Sigmoid colon (tissue), 7 donors: ENCODE results near the gene ZSCAN22. TPM values are rescaled to one million over a fixed set of nuclear protein-coding genes. Genes with fewer than 3 reads are reported as not detected.
A peak's percentile ranks its signal among the peaks of the same experiment; 100 is the strongest.

ENCODE experiments used
- DNase-seq: peaks from one replicate; pipeline ENCODE4 v3.0.0-alpha.2; 2019
- H3K27ac ChIP-seq, 4 donors: fragments of 200-600 bp; sonication (generic); one replicate each; pipeline ENCODE4 v1.5.1; 2016 to 2019; ENCODE audit warnings: mild to moderate bottlenecking in 1 of 4
- H3K27me3 ChIP-seq, 3 donors: fragments of 200-600 bp; sonication (generic); one replicate each; pipeline ENCODE4 v1.5.1; 2019; ENCODE audit warnings: mild to moderate bottlenecking in 1 of 3
- H3K36me3 ChIP-seq, 4 donors: fragments of 200-600 bp; sonication (generic); one replicate each; pipeline ENCODE4 v1.5.1; 2016 to 2019
- H3K4me1 ChIP-seq, 4 donors: fragments of 200-600 bp; sonication (generic); one replicate each; pipeline ENCODE4 v1.5.1; 2017 to 2019
- H3K4me3 ChIP-seq, 4 donors: fragments of 200-600 bp; sonication (generic); one replicate each; pipeline ENCODE4 v1.5.1; 2017 to 2019; ENCODE audit warnings: mild to moderate bottlenecking in 2 of 4, moderate library complexity in 1 of 4
- H3K9me3 ChIP-seq, 4 donors: fragments of 200-600 bp in 3 of 4; sonication (generic) in 3 of 4; one replicate each; pipeline versions ENCODE4 v1.5.1 to v1.6.1; 2013 to 2019
- EP300 ChIP-seq, 4 donors: sonication (generic); formaldehyde crosslinking; IDR thresholded peaks; one replicate each; pipeline ENCODE4 v1.6.1; 2017; ENCODE audit warnings: antibody characterized with exemption in 4 of 4
- POLR2A ChIP-seq, 2 donors: fragments of 450-650 bp; IDR thresholded peaks; one replicate each; pipeline ENCODE4 v1.6.1; 2016; ENCODE audit warnings: antibody characterized with exemption in 2 of 2, mild to moderate bottlenecking in 2 of 2, moderate library complexity in 2 of 2
- POLR2AphosphoS5 ChIP-seq, 4 donors: sonication (generic); formaldehyde crosslinking; IDR thresholded peaks; one replicate each; pipeline ENCODE4 v1.6.1; 2017; ENCODE audit warnings: antibody characterized with exemption in 4 of 4
- WGBS, 2 donors: extraction: QIAGEN DNeasy Blood & Tissue Kit; methylation state at CpG; one replicate each; pipeline ENCODE4 v1.1.7; 2013; 5-methylcytosine and 5-hydroxymethylcytosine counted together
- intact Hi-C: fragments of 100-400 bp; cut with DNase I; formaldehyde crosslinking; loops from one replicate; pipeline ENCODE4 v1.15.1; 2023
- polyA plus RNA-seq, 3 donors: library from polyadenylated mRNA; stranded (reverse); fragments of 200-250 nt; gene quantifications; one replicate each; pipeline ENCODE4 v1.2.3, GENCODE V29; 2013
- total RNA-seq, 4 donors: library from RNA; depleted of rRNA; stranded (reverse); fragments of >200 nt; gene quantifications; one replicate each; pipeline ENCODE4 v1.1.0, GENCODE V29; 2016
- TF ChIP-seq, protein P1 (sequence below), 4 experiments: fragments of 450-650 bp in 3 of 4; fragments of 200-600 bp in 1 of 4; IDR thresholded peaks; one replicate each; pipeline ENCODE4 v1.5.1; 2016 to 2019; ENCODE audit warnings: antibody characterized with exemption in 4 of 4, mild to moderate bottlenecking in 3 of 4, moderate library complexity in 2 of 4
- donor health status: healthy with polysubstance abuse.
- donor health status: Bipolar disorder and iron deficiency.
- donor health status: healthy.

The ZSCAN22 gene
- total and polyA plus RNA-seq, 7 donors, result 0.60 to 3.6 (median 1.4) TPM

DNA sequence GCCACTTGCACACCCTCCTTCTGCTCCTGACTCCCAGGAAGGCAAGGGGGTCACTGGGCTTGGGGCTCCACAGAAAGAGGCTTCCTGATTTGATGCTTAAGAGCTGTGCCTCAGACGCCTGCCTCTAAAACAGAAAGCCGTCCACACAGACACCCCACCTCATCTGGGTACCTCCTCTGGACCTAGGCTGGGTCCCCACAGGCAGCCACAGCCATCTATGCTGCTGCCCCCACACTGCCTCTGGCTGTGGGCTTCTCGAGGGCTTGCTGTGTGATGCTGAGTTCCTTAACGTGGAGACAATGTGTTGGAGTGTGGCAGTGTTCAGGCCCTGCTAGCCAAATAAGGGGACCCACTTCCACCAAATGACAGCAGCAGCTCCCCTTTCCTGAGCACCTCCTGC is 8.5 kb upstream of the ZSCAN22 start:
- WGBS, 2 donors, result 87 to 89% methylated on average over 4 of the region's 4 CpGs
- no peaks in the 10 kb centered on the region for H3K27me3 ChIP-seq
- TF ChIP-seq EP300 (IDR thresholded peaks at IDR 0.05), result no peak
- no peak for TF ChIP-seq POLR2A (IDR thresholded peaks at IDR 0.05)
- TF ChIP-seq, protein P1, sequence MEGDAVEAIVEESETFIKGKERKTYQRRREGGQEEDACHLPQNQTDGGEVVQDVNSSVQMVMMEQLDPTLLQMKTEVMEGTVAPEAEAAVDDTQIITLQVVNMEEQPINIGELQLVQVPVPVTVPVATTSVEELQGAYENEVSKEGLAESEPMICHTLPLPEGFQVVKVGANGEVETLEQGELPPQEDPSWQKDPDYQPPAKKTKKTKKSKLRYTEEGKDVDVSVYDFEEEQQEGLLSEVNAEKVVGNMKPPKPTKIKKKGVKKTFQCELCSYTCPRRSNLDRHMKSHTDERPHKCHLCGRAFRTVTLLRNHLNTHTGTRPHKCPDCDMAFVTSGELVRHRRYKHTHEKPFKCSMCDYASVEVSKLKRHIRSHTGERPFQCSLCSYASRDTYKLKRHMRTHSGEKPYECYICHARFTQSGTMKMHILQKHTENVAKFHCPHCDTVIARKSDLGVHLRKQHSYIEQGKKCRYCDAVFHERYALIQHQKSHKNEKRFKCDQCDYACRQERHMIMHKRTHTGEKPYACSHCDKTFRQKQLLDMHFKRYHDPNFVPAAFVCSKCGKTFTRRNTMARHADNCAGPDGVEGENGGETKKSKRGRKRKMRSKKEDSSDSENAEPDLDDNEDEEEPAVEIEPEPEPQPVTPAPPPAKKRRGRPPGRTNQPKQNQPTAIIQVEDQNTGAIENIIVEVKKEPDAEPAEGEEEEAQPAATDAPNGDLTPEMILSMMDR (IDR thresholded peaks at IDR 0.05), result no peak
- no peak for TF ChIP-seq POLR2AphosphoS5 (IDR thresholded peaks at IDR 0.05)
- no peaks in the 10 kb centered on the region for H3K9me3 ChIP-seq
- intact Hi-C loops, result no loop called here
- no peaks in the 10 kb centered on the region for H3K4me1 ChIP-seq
- DNase-seq, result no peak
- H3K4me3 ChIP-seq, result no peak overlapping the region
- H3K27ac ChIP-seq, result no peak overlapping the region
- peaks cover 2 to 56% (median 16%) of the 10 kb centered on the region in 4 donors for H3K36me3 ChIP-seq

DNA sequence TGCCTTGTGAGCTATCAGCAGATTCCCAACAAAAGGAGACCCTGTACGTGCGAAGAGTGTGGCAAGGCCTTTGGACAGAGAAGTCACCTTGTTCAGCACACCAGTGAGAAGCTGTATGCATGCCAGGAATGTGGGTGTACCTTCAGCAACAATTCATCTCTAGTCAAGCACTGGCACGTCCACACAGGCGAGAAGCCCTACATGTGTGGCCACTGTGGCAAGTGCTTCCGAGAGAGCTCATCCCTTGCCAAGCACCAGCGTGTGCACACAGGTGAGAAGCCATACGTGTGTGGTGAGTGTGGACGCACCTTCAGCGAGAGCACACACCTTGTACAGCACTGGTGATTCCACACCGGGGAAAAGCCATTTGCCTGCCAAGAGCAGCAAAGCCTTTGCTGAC is 7.6 kb upstream of the ZSCAN22 start:
- intact Hi-C loops, result no loop called here
- H3K36me3 ChIP-seq, result peaks cover 0 to 47% (median 11%) of the 10 kb centered on the region in 4 donors
- no peaks in the 10 kb centered on the region for H3K4me1 ChIP-seq
- H3K27ac ChIP-seq, result no peak overlapping the region
- H3K27me3 ChIP-seq, result no peaks in the 10 kb centered on the region
- no peak overlapping the region for H3K4me3 ChIP-seq
- no peaks in the 10 kb centered on the region for H3K9me3 ChIP-seq
- TF ChIP-seq, protein P1 (IDR thresholded peaks at IDR 0.05), result no peak
- TF ChIP-seq POLR2AphosphoS5 (IDR thresholded peaks at IDR 0.05) (no peak), EP300 (IDR thresholded peaks at IDR 0.05) (no peak), POLR2A (IDR thresholded peaks at IDR 0.05) (no peak)
- DNase-seq, result no peak
- whole genome bisulfite sequencing, 2 donors, result 97% methylated on average over 10 of the region's 10 CpGs

DNA sequence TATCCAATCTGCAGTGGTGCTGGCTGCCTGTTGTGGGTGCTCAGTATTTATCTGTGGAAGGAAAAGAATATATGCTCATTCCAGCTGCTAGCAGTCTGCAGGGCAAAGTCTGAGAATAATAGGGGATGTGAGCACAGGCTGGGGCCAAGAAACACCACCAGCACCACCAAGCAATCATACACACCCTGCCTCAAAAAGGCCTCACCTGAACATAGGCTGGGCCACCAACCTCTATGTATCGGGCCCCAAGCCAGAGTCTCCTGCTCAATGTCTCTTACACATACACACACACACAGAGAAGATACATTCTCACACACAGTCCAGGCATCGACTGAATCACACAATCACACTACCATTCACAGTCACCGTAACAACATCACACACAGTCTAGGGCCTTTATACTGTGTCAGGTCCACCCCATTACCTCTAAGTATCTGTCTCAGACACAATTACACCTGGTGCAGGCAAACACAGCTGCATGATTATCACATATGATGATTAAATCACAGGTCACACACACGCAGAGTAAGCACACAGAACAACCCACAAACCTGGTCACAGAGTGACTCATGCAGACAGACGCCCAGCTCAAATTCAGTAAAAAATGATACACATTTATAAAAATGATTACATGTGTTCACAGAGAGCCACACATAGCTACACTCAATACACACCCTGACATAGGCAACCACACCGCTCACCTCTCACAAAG is 1.3 kb upstream of the ZSCAN22 start:
- Histone ChIP-seq H3K4me1 (peaks cover 0 to 29% (median 24%) of the 10 kb centered on the region in 4 donors), H3K36me3 (peaks cover 0 to 17% (median 0%) of the 10 kb centered on the region in 4 donors), H3K27ac (no peak overlapping the region), H3K27me3 (no peaks in the 10 kb centered on the region), H3K9me3 (no peaks in the 10 kb centered on the region), H3K4me3 (peak overlapping the region in 2 of 4 donors; percentile 56 to 72)
- TF ChIP-seq, protein P1 (IDR thresholded peaks at IDR 0.05), result no peak
- intact Hi-C loops, result loop anchor here (2.0 to 5.0 kb wide), 2 partner anchors 47 to 143 kb away; partner anchors contain the start of genes ZNF274 and ZNF8
- 63 to 82% methylated on average over 6 of the region's 6 CpGs for WGBS, 2 donors
- no peak for DNase-seq

DNA sequence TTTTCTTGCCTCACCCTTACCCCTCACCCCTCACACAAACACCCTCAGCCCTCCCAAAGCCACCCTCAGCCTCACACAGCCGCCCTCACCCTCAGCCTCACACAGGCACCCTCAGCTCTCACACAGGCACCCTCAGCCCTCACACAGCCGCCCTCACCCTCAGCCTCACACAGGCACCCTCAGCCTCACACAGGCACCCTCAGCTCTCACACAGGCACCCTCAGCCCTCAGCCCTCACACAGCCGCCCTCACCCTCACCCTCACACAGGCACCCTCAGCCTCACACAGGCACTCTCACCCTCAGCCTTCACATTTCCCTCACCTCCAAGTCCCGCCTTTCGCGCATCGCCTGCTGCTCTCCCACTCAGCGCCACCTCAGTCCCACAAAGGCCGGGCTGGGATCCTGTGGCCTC is 287 bp upstream of the ZSCAN22 start:
- intact Hi-C loops, result loop anchor here (2.0 to 5.0 kb wide), 2 partner anchors 48 to 144 kb away; partner anchors contain the start of genes ZNF274 and ZNF8
- peak overlapping the region; percentile 91 to 97 (median 93) for H3K27ac ChIP-seq
- H3K9me3 ChIP-seq, result no peaks in the 10 kb centered on the region
- no peak for TF ChIP-seq POLR2A (IDR thresholded peaks at IDR 0.05)
- TF ChIP-seq EP300 (IDR thresholded peaks at IDR 0.05), result no peak
- TF ChIP-seq POLR2AphosphoS5 (IDR thresholded peaks at IDR 0.05), result no peak
- TF ChIP-seq, protein P1 (IDR thresholded peaks at IDR 0.05), result no peak
- H3K4me3 ChIP-seq, result peak overlapping the region; percentile 56 to 88 (median 68)
- peaks cover 0 to 17% (median 0%) of the 10 kb centered on the region in 4 donors for H3K36me3 ChIP-seq
- no peaks in the 10 kb centered on the region for H3K27me3 ChIP-seq
- DNase-seq, result no peak
- 4 to 8% methylated on average over 9 of the region's 9 CpGs for WGBS, 2 donors
- H3K4me1 ChIP-seq, result peaks cover 0 to 29% (median 24%) of the 10 kb centered on the region in 4 donors
